HFFc6 (cell line): ENCODE data around the gene FER1L5. TPM values are rescaled to one million over a fixed set of nuclear protein-coding genes. Genes with fewer than 3 reads are reported as not detected.

Source experiments
- DNase-seq: peaks from one replicate; pipeline ENCODE4 v3.0.0-alpha.2; 2018
- H3K27ac Mint-ChIP-seq: 2 replicates; pipeline ENCODE4 v1.8.0; 2020; ENCODE audit warnings: mild to moderate bottlenecking, mixed read lengths
- H3K27me3 Mint-ChIP-seq: 2 replicates; pipeline ENCODE4 v1.8.0; 2021; ENCODE audit warnings: mild to moderate bottlenecking, moderate library complexity, mixed read lengths; ENCODE audit not compliant: insufficient read depth
- H3K36me3 Mint-ChIP-seq: 2 replicates; pipeline ENCODE4 v1.8.0; 2021; ENCODE audit warnings: low read depth, mixed read lengths
- H3K4me1 Mint-ChIP-seq: 2 replicates; pipeline ENCODE4 v1.8.0; 2020; ENCODE audit warnings: low read depth, mixed read lengths
- H3K4me3 Mint-ChIP-seq: 2 replicates; pipeline ENCODE4 v1.8.0; 2020; ENCODE audit warnings: mild to moderate bottlenecking, moderate library complexity, mixed read lengths
- H3K9me3 Mint-ChIP-seq: 2 replicates; pipeline ENCODE4 v1.8.0; 2020; ENCODE audit warnings: mild to moderate bottlenecking, mixed read lengths
- total RNA-seq, 6 experiments: library from RNA; stranded (reverse); fragmentation: NEBNext Ultra II Directional; extraction: Animal tissue kit (Norgen Biotek cat#: 25700); gene quantifications; 2 replicates in 1 of 6; 3 replicates in 5 of 6; pipeline ENCODE4 v1.2.3, GENCODE V29; 2021
- TF ChIP-seq, protein P1 (sequence below): fragments of 200-600 bp; sonication (generic); IDR thresholded peaks from 2 replicates; pipeline ENCODE4 v1.5.0; 2021; ENCODE audit warnings: antibody characterized with exemption, mild to moderate bottlenecking

Gene FER1L5
- total RNA-seq, 6 experiments from 2014 or later, result not detected

DNA sequence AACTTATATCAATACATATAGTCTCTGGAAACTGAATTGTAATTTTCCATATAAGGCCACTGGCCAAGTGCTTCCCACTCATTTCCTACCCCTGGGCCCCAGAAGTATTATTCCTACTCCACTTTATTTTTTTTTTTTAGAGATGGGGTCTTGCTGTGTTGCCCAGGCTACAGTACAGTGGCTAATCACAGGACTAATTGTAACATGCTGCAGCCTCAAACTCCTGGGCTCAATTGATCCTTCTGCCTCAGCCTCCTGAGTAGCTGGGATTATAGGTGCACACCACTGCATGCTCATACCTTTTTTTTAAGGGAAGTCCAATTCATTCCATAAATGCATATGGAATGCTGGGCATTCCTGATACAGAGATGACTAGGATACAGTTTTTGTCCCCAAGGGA, 111.8 kb downstream of the FER1L5 start:
- no peak for DNase-seq
- no peak overlapping the region for H3K4me3 Mint-ChIP-seq
- H3K4me1 Mint-ChIP-seq, result no peaks in the 10 kb centered on the region; the same call in 1 of the 2 replicates
- TF ChIP-seq, protein P1, sequence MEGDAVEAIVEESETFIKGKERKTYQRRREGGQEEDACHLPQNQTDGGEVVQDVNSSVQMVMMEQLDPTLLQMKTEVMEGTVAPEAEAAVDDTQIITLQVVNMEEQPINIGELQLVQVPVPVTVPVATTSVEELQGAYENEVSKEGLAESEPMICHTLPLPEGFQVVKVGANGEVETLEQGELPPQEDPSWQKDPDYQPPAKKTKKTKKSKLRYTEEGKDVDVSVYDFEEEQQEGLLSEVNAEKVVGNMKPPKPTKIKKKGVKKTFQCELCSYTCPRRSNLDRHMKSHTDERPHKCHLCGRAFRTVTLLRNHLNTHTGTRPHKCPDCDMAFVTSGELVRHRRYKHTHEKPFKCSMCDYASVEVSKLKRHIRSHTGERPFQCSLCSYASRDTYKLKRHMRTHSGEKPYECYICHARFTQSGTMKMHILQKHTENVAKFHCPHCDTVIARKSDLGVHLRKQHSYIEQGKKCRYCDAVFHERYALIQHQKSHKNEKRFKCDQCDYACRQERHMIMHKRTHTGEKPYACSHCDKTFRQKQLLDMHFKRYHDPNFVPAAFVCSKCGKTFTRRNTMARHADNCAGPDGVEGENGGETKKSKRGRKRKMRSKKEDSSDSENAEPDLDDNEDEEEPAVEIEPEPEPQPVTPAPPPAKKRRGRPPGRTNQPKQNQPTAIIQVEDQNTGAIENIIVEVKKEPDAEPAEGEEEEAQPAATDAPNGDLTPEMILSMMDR, result no peak
- H3K27me3 Mint-ChIP-seq, result peaks cover 6% of the 10 kb centered on the region
- no peaks in the 10 kb centered on the region for H3K36me3 Mint-ChIP-seq
- no peaks in the 10 kb centered on the region for H3K9me3 Mint-ChIP-seq
- no peak overlapping the region for H3K27ac Mint-ChIP-seq

Other genes starting within 250 kb of the FER1L5 start
- gene NEURL3, start 137.4 kb upstream of the FER1L5 start, total RNA-seq, result not detected
- gene ARID5A, start 106.0 kb upstream of the FER1L5 start, total RNA-seq, result 10 to 100 TPM in 3 of 6 experiments, 1 to 10 TPM in 3; 9.6 to 13.6 (median 10.0) TPM
- 10 to 100 TPM; 19.3 to 28.3 (median 26.7) TPM for gene KANSL3, start 4.5 kb upstream of the FER1L5 start, total RNA-seq
- gene LMAN2L, start 97.3 kb downstream of the FER1L5 start, total RNA-seq, result 10 to 100 TPM; 24.3 to 27.7 (median 26.4) TPM
- gene CNNM4, start 118.1 kb downstream of the FER1L5 start, total RNA-seq, result 1 to 10 TPM; 4.4 to 5.4 (median 5.1) TPM
- gene CNNM3, start 173.5 kb downstream of the FER1L5 start, total RNA-seq, result 1 to 10 TPM; 6.3 to 10.0 (median 8.5) TPM
- 1 to 10 TPM in 4 of 6 experiments, under 1 TPM in 2; 0.71 to 1.8 (median 1.3) TPM for gene ANKRD23, start 201.3 kb downstream of the FER1L5 start, total RNA-seq
- gene ANKRD39, start 215.3 kb downstream of the FER1L5 start, total RNA-seq, result 10 to 100 TPM; 14.7 to 16.3 (median 15.3) TPM
- 10 to 100 TPM; 11.6 to 13.7 (median 12.7) TPM for gene SEMA4C, start 227.3 kb downstream of the FER1L5 start, total RNA-seq